Caco-2 (cell line): ENCODE measurements around the gene PRKX. TPM values are rescaled to one million over a fixed set of nuclear protein-coding genes. Genes with fewer than 3 reads are reported as not detected.

Experiments
- BruUV-seq: library from RNA; stranded (reverse); fragments of 400-500 nt; replicated peaks from 2 replicates; lab custom pipeline; 2021; lab: Mats Ljungman, UMichigan
- CTCF ChIA-PET: fragments of 300-600 bp; sonication (Branson Sonifier 250); formaldehyde crosslinking; loops from one replicate; lab custom pipeline; 2022; ENCODE audit warnings: antibody characterized with exemption; lab: Charles Lee
- POLR2A ChIA-PET: fragments of 300-600 bp; sonication (Branson Sonifier 250); formaldehyde crosslinking; loops from one replicate; lab custom pipeline; 2022; ENCODE audit warnings: antibody characterized with exemption; lab: Charles Lee
- DNase-seq, 2 experiments: peaks; one replicate each; pipeline versions ENCODE4 v3.0.0 to v3.0.0-alpha.2; 2020 to 2022
- H3K27me3 ChIP-seq: replicated peaks from 2 replicates; pipeline ENCODE4 v1.6.0; 2011; ENCODE audit warnings: low read length; ENCODE audit not compliant: control insufficient read depth, insufficient read depth
- H3K36me3 ChIP-seq: 2 replicates; pipeline ENCODE4 v1.5.1; 2011; ENCODE audit warnings: low read length; ENCODE audit not compliant: control insufficient read depth, insufficient read depth
- H3K4me1 ChIP-seq: fragments of 250-450 bp; sonication (Bioruptor Pico); 2 replicates; pipeline ENCODE4 v1.5.1; 2020; ENCODE audit warnings: mild to moderate bottlenecking
- H3K4me3 ChIP-seq: 2 replicates; pipeline ENCODE4 v1.5.1; 2011; ENCODE audit warnings: low read depth, mild to moderate bottlenecking, control low read depth, low read length
- H3K9me3 ChIP-seq: fragments of 250-450 bp; sonication (Bioruptor Pico); 2 replicates; pipeline ENCODE4 v1.5.1; 2020; ENCODE audit warnings: mild to moderate bottlenecking, moderate library complexity
- H3K27ac Mint-ChIP-seq: one replicate; pipeline ENCODE4 v1.8.0; 2022; ENCODE audit warnings: mixed read lengths; ENCODE audit not compliant: unreplicated experiment
- H3K27me3 Mint-ChIP-seq: one replicate; pipeline ENCODE4 v1.8.0; 2022; ENCODE audit warnings: mixed read lengths; ENCODE audit not compliant: insufficient read depth, unreplicated experiment
- H3K36me3 Mint-ChIP-seq: one replicate; pipeline ENCODE4 v1.8.0; 2022; ENCODE audit warnings: mild to moderate bottlenecking, mixed read lengths; ENCODE audit not compliant: insufficient read depth, unreplicated experiment
- H3K4me1 Mint-ChIP-seq: one replicate; pipeline ENCODE4 v1.8.0; 2022; ENCODE audit warnings: low read depth, mixed read lengths; ENCODE audit not compliant: unreplicated experiment
- H3K4me3 Mint-ChIP-seq: one replicate; pipeline ENCODE4 v1.8.0; 2022; ENCODE audit warnings: mild to moderate bottlenecking, moderate library complexity, mixed read lengths; ENCODE audit not compliant: unreplicated experiment
- H3K9me3 Mint-ChIP-seq: one replicate; pipeline ENCODE4 v1.8.0; 2022; ENCODE audit warnings: mixed read lengths; ENCODE audit not compliant: unreplicated experiment
- CTCF ChIP-seq, 2 experiments: fragments of 200-600 bp in 1 of 2; IDR thresholded peaks; 1 replicate in 1 of 2; 2 replicates in 1 of 2; pipeline versions ENCODE4 v1.5.1 to v1.8.0; 2011 to 2022; ENCODE audit warnings: antibody characterized with exemption in 1 of 2, control low read depth in 1 of 2, inconsistent platforms in 1 of 2, low read depth in 1 of 2, low read length in 1 of 2, mild to moderate bottlenecking in 1 of 2, moderate library complexity in 1 of 2; ENCODE audit not compliant: insufficient read depth in 1 of 2, severe bottlenecking in 1 of 2, unreplicated experiment in 1 of 2
- intact Hi-C: fragments of 100-400 bp; cut with micrococcal nuclease; formaldehyde crosslinking; loops from one replicate; pipeline ENCODE4 v1.10.0; 2022; ENCODE audit not compliant: unreplicated experiment
- total RNA-seq: library from RNA; stranded (reverse); gene quantifications from 2 replicates; pipeline ENCODE4 v1.2.3, GENCODE V29; 2022

The PRKX gene
- total RNA-seq, 1 experiment from 2014 or later = 20.3 TPM

DNA sequence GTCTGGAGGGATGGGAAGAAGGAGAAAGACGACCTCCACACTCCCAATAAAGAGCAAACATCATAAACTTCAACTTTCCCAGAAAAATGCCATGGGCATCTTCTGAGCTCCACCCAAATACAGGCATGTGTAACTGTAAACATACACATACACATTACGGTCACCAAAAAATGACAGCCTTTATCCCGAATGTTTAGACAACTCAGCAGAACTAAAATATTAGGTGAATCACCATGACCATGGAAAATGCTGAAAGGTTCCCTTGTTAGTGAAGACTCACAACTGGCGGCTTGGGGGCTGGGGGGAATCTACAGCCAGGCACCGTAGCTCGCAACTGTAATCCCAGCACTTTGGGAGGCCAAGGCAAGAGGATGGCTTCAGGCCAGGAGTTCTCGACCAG, 33.0 kb downstream of the PRKX start:
- no peak for TF ChIP-seq CTCF (IDR thresholded peaks at IDR 0.05; ENCODE audit: insufficient read depth in 1 of 2, low read depth in 1 of 2, low read length in 1 of 2, severe bottlenecking in 1 of 2, unreplicated experiment in 1 of 2)
- no peaks in the 10 kb centered on the region for H3K9me3 Mint-ChIP-seq
- Histone ChIP-seq H3K4me3 (no peak overlapping the region), H3K27me3 (no peaks in the 10 kb centered on the region), H3K4me1 (no peaks in the 10 kb centered on the region), H3K36me3 (no peaks in the 10 kb centered on the region), H3K9me3 (no peaks in the 10 kb centered on the region)
- H3K36me3 Mint-ChIP-seq = no peaks in the 10 kb centered on the region
- peaks cover 5% of the 10 kb centered on the region for H3K4me1 Mint-ChIP-seq
- H3K4me3 Mint-ChIP-seq = no peak overlapping the region
- BruUV-seq = no TSS peak
- ChIA-PET CTCF (no interaction called here), POLR2A (no interaction called here)
- no peak overlapping the region for H3K27ac Mint-ChIP-seq
- no peak for DNase-seq
- intact Hi-C loops = no loop called here
- H3K27me3 Mint-ChIP-seq = no peaks in the 10 kb centered on the region

DNA sequence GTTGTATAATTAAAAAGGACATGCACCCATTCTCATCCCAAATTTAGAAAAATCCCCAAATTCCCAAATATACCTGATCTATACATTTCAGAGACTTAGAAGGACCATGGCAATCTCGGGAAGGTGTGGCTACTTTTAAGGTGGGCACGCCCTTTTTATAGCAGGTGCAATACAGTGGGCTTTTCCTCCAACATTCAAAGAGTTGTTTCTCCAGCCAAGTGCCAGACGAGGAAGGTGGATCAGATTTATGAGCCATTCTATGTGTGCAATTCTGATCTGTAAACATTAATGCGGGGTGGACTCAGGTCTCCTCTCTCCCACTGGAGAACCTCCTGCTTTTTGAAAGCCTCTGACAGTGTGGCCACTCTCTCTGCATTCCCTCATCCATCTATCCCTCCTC, 33.8 kb downstream of the PRKX start:
- DNase-seq = no peak
- TF ChIP-seq CTCF (IDR thresholded peaks at IDR 0.05; ENCODE audit: insufficient read depth in 1 of 2, low read depth in 1 of 2, low read length in 1 of 2, severe bottlenecking in 1 of 2, unreplicated experiment in 1 of 2) = no peak
- Histone ChIP-seq H3K36me3 (no peaks in the 10 kb centered on the region), H3K27me3 (no peaks in the 10 kb centered on the region), H3K4me1 (no peaks in the 10 kb centered on the region), H3K4me3 (no peak overlapping the region), H3K9me3 (no peaks in the 10 kb centered on the region)
- CTCF ChIA-PET = no interaction called here
- peaks cover 5% of the 10 kb centered on the region for H3K4me1 Mint-ChIP-seq
- POLR2A ChIA-PET = no interaction called here
- H3K27ac Mint-ChIP-seq = no peak overlapping the region
- no peak overlapping the region for H3K4me3 Mint-ChIP-seq
- no peaks in the 10 kb centered on the region for H3K36me3 Mint-ChIP-seq
- BruUV-seq = no TSS peak
- no peaks in the 10 kb centered on the region for H3K9me3 Mint-ChIP-seq
- H3K27me3 Mint-ChIP-seq = no peaks in the 10 kb centered on the region
- intact Hi-C loops = no loop called here

GRCh38 chrX:3678328-3678727, 35.1 kb downstream of the PRKX start:
- ChIA-PET CTCF (no interaction called here), POLR2A (no interaction called here)
- no peaks in the 10 kb centered on the region for H3K36me3 ChIP-seq
- H3K27me3 Mint-ChIP-seq = no peaks in the 10 kb centered on the region
- H3K9me3 Mint-ChIP-seq = no peaks in the 10 kb centered on the region
- no peak overlapping the region for H3K27ac Mint-ChIP-seq
- H3K4me3 ChIP-seq = no peak overlapping the region
- H3K4me1 ChIP-seq = no peaks in the 10 kb centered on the region
- no peak for DNase-seq
- TF ChIP-seq CTCF (IDR thresholded peaks at IDR 0.05; ENCODE audit: insufficient read depth in 1 of 2, low read depth in 1 of 2, low read length in 1 of 2, severe bottlenecking in 1 of 2, unreplicated experiment in 1 of 2) = no peak
- intact Hi-C loops = no loop called here
- no peaks in the 10 kb centered on the region for H3K27me3 ChIP-seq
- H3K4me1 Mint-ChIP-seq = peaks cover 5% of the 10 kb centered on the region
- H3K36me3 Mint-ChIP-seq = no peaks in the 10 kb centered on the region
- H3K4me3 Mint-ChIP-seq = no peak overlapping the region
- no TSS peak for BruUV-seq
- H3K9me3 ChIP-seq = no peaks in the 10 kb centered on the region
